Fibroblast of lung (primary cell): ENCODE data around the gene TMEM236. TPM values are rescaled to one million over a fixed set of nuclear protein-coding genes. Genes with fewer than 3 reads are reported as not detected.

Experiments
- DNase-seq, 2 donors: peaks; one replicate each; pipeline versions ENCODE4 v3.0.0 to v3.0.0-alpha.2; 2010; ENCODE audit warnings: low read depth in 2 of 2
- H2AFZ ChIP-seq: 2 replicates; pipeline ENCODE4 v1.5.1; 2012; ENCODE audit warnings: low read length, control low read depth, inconsistent platforms
- H3K27ac ChIP-seq: 2 replicates; pipeline ENCODE4 v1.5.1; 2011; ENCODE audit warnings: low read length, control low read depth; ENCODE audit not compliant: insufficient read depth
- H3K27me3 ChIP-seq: 2 replicates; pipeline ENCODE4 v1.5.1; 2011; ENCODE audit warnings: mild to moderate bottlenecking, low read length; ENCODE audit not compliant: control insufficient read depth, insufficient read depth
- H3K36me3 ChIP-seq: 2 replicates; pipeline ENCODE4 v1.5.1; 2011; ENCODE audit warnings: low read length; ENCODE audit not compliant: control insufficient read depth, insufficient read depth
- H3K4me1 ChIP-seq: 2 replicates; pipeline ENCODE4 v1.5.1; 2011; ENCODE audit warnings: low read length; ENCODE audit not compliant: control insufficient read depth, insufficient read depth; ENCODE audit errors: extremely low read depth
- H3K4me2 ChIP-seq: 2 replicates; pipeline ENCODE4 v1.5.1; 2011; ENCODE audit warnings: low read length, control low read depth; ENCODE audit not compliant: insufficient read depth; ENCODE audit errors: extremely low read depth
- H3K4me3 ChIP-seq, 4 experiments: fragments of 200-600 bp in 1 of 4; sonication (generic) in 1 of 4; replicated peaks in 1 of 4; 2 replicates each; pipeline ENCODE4 v1.5.1; 2011 to 2016; ENCODE audit warnings: low read length in 4 of 4, low read depth in 3 of 4, mild to moderate bottlenecking in 3 of 4, control low read depth in 2 of 4, inconsistent platforms in 1 of 4, mixed read lengths in 1 of 4; ENCODE audit not compliant: insufficient read depth in 1 of 4; ENCODE audit errors: control extremely low read depth in 1 of 4
- H3K79me2 ChIP-seq: 2 replicates; pipeline ENCODE4 v1.5.1; 2012; ENCODE audit warnings: mild to moderate bottlenecking, low read length, inconsistent platforms; ENCODE audit not compliant: control insufficient read depth, insufficient read depth
- H3K9ac ChIP-seq: 2 replicates; pipeline ENCODE4 v1.5.1; 2011; ENCODE audit warnings: mild to moderate bottlenecking, low read length, control low read depth; ENCODE audit not compliant: insufficient read depth
- H3K9me3 ChIP-seq: 2 replicates; pipeline ENCODE4 v1.5.1; 2012; ENCODE audit warnings: low read depth, low read length; ENCODE audit not compliant: control insufficient read depth, insufficient read depth
- H4K20me1 ChIP-seq: 2 replicates; pipeline ENCODE4 v1.5.1; 2011; ENCODE audit warnings: low read length; ENCODE audit not compliant: control insufficient read depth, insufficient read depth; ENCODE audit errors: extremely low read depth
- CTCF ChIP-seq, 2 donors: IDR thresholded peaks in 1 of 2; conservative IDR thresholded peaks in 1 of 2; 1 replicate in 1 of 2; 2 replicates in 1 of 2; pipeline ENCODE4 v1.5.1; 2011 to 2012; ENCODE audit warnings: low read length in 2 of 2, control low read depth in 1 of 2, inconsistent platforms in 1 of 2, low read depth in 1 of 2, mild to moderate bottlenecking in 1 of 2
- EZH2 ChIP-seq: IDR thresholded peaks from 2 replicates; pipeline ENCODE4 v1.5.1; 2012; ENCODE audit warnings: low read length, control low read depth, mild to moderate bottlenecking; ENCODE audit errors: missing control alignments
- polyA plus RNA-seq, 2 donors: library from polyadenylated mRNA; depleted of rRNA in 1 of 2; stranded (reverse) in 1 of 2; unstranded in 1 of 2; fragments of >200 nt; gene quantifications; 2 replicates each; pipeline ENCODE4 v1.2.1, GENCODE V29; 2011 to 2012; ENCODE audit warnings: missing spikeins in 1 of 2
- total RNA-seq: library from RNA; depleted of rRNA; stranded (reverse); fragments of >200 nt; gene quantifications from 2 replicates; pipeline ENCODE4 v1.2.1, GENCODE V29; 2014

TMEM236 gene
- total and polyA plus RNA-seq, 2 donors (not counting 1 experiment from before 2014, with no cell fraction given), result 0.03 to 0.17 TPM

- no peaks in the 10 kb centered on the region for H3K79me2 ChIP-seq
- H3K9ac ChIP-seq, result no peak overlapping the region
- no peaks in the 10 kb centered on the region for H3K4me1 ChIP-seq
- no peak for DNase-seq
- H3K27ac ChIP-seq, result no peak overlapping the region
- H3K4me2 ChIP-seq, result no peak overlapping the region
- no peak overlapping the region for H2AFZ ChIP-seq
- H4K20me1 ChIP-seq, result no peaks in the 10 kb centered on the region
- no peaks in the 10 kb centered on the region for H3K36me3 ChIP-seq
- H3K27me3 ChIP-seq, result peaks cover 3% of the 10 kb centered on the region
- TF ChIP-seq EZH2 (no peak), CTCF (conservative IDR thresholded peaks at IDR 0.05 in 1 of 2, IDR thresholded peaks at IDR 0.05 in 1 of 2; ENCODE audit: low read depth in 1 of 2, low read length in 2 of 2) (no peak)
- H3K9me3 ChIP-seq, result no peaks in the 10 kb centered on the region
- no peak overlapping the region for H3K4me3 ChIP-seq
Observed at GRCh38 chr10:17820943-17821342, 68.9 kb downstream of the TMEM236 start.

GRCh38 chr10:17821893-17822292 lies 69.9 kb downstream of the TMEM236 start:
- Histone ChIP-seq H3K27me3 (peaks cover 3% of the 10 kb centered on the region), H2AFZ (no peak overlapping the region), H3K4me3 (no peak overlapping the region), H3K9me3 (no peaks in the 10 kb centered on the region), H3K27ac (no peak overlapping the region), H3K4me2 (no peak overlapping the region), H3K36me3 (no peaks in the 10 kb centered on the region), H4K20me1 (no peaks in the 10 kb centered on the region), H3K4me1 (no peaks in the 10 kb centered on the region), H3K9ac (no peak overlapping the region), H3K79me2 (no peaks in the 10 kb centered on the region)
- no peak for DNase-seq
- no peak for TF ChIP-seq CTCF (conservative IDR thresholded peaks at IDR 0.05 in 1 of 2, IDR thresholded peaks at IDR 0.05 in 1 of 2; ENCODE audit: low read depth in 1 of 2, low read length in 2 of 2)

GRCh38 chr10:17831341-17831740 lies 79.3 kb downstream of the TMEM236 start:
- H3K79me2 ChIP-seq, result no peaks in the 10 kb centered on the region
- H3K36me3 ChIP-seq, result no peaks in the 10 kb centered on the region
- peaks cover 5% of the 10 kb centered on the region for H3K4me1 ChIP-seq
- TF ChIP-seq EZH2 (no peak), CTCF (conservative IDR thresholded peaks at IDR 0.05 in 1 of 2, IDR thresholded peaks at IDR 0.05 in 1 of 2; ENCODE audit: low read depth in 1 of 2, low read length in 2 of 2) (no peak)
- no peak overlapping the region for H3K4me3 ChIP-seq
- H3K27ac ChIP-seq, result no peak overlapping the region
- no peak for DNase-seq
- H3K9me3 ChIP-seq, result no peaks in the 10 kb centered on the region
- H4K20me1 ChIP-seq, result no peaks in the 10 kb centered on the region
- H3K4me2 ChIP-seq, result no peak overlapping the region
- no peak overlapping the region for H3K9ac ChIP-seq
- no peak overlapping the region for H2AFZ ChIP-seq
- no peaks in the 10 kb centered on the region for H3K27me3 ChIP-seq
